CD4-positive, alpha-beta T cell treated with Interleukin-17A for 4 hours (primary cell): ENCODE results near the gene PGM2L1.
"Not testable (repeated sequence)": the region's sequence is repeated elsewhere in the genome, so short reads cannot be mapped to it uniquely, and the experiment has no call there.

ENCODE experiments used
- DNase-seq: peaks from one replicate; pipeline ENCODE4 v3.0.0-alpha.2; 2020; ENCODE audit warnings: mixed read lengths

The PGM2L1 gene

GRCh38 chr11:74332291-74332690, 65.9 kb downstream of the PGM2L1 start:
- no peak for DNase-seq

- DNase-seq: not testable (repeated sequence)
Measured at GRCh38 chr11:74331000-74331399, 67.2 kb downstream of the PGM2L1 start.

- no peak for DNase-seq
Measured at GRCh38 chr11:74330075-74330858, 68.0 kb downstream of the PGM2L1 start.

- no peak for DNase-seq
Measured at GRCh38 chr11:74327076-74327475, 71.2 kb downstream of the PGM2L1 start.

GRCh38 chr11:74326665-74327064, 71.6 kb downstream of the PGM2L1 start:
- no peak for DNase-seq

GRCh38 chr11:74325649-74326645, 72.3 kb downstream of the PGM2L1 start:
- DNase-seq: no peak

- no peak for DNase-seq
Measured at GRCh38 chr11:74322667-74323066, 75.6 kb downstream of the PGM2L1 start.

GRCh38 chr11:74321487-74322188, 76.6 kb downstream of the PGM2L1 start:
- DNase-seq: peak; percentile 32

- no peak for DNase-seq
Measured at GRCh38 chr11:74320538-74320937, 77.7 kb downstream of the PGM2L1 start.

GRCh38 chr11:74319139-74319816, 79.0 kb downstream of the PGM2L1 start:
- no peak for DNase-seq

GRCh38 chr11:74318241-74318932, 79.8 kb downstream of the PGM2L1 start:
- DNase-seq: no peak

GRCh38 chr11:74316772-74317505, 81.3 kb downstream of the PGM2L1 start:
- no peak for DNase-seq

- no peak for DNase-seq
Measured at GRCh38 chr11:74312326-74312725, 85.9 kb downstream of the PGM2L1 start.

GRCh38 chr11:74311352-74311926, 86.8 kb downstream of the PGM2L1 start, which contains the start of gene P4HA3:
P4HA3 (minus strand) TSS chr11:74311640; CDS start chr11:74311611, 29 bp downstream.
- peak; percentile 63 for DNase-seq

GRCh38 chr11:74310857-74311256, 87.4 kb downstream of the PGM2L1 start:
- no peak for DNase-seq

- DNase-seq: no peak
Measured at GRCh38 chr11:74307434-74307833, 90.8 kb downstream of the PGM2L1 start.

- no peak for DNase-seq
Measured at GRCh38 chr11:74306435-74307175, 91.6 kb downstream of the PGM2L1 start.

- no peak for DNase-seq
Measured at GRCh38 chr11:74299015-74299414, 99.2 kb downstream of the PGM2L1 start.

GRCh38 chr11:74297484-74297883, 100.7 kb downstream of the PGM2L1 start:
- no peak for DNase-seq

GRCh38 chr11:74288911-74289310, 109.3 kb downstream of the PGM2L1 start:
- DNase-seq: no peak
